ENCODE data around the gene DYNC1I1.

Gene DYNC1I1

GRCh38 chr7:95874541-95875265 lies 102.3 kb downstream of the DYNC1I1 start:
- no peak overlapping the region for H3K27ac ChIP-seq
- no peak for TF ChIP-seq CTCF (conservative IDR thresholded peaks at IDR 0.05)
- TF ChIP-seq ZFX (IDR thresholded peaks at IDR 0.05): no peak

DNA sequence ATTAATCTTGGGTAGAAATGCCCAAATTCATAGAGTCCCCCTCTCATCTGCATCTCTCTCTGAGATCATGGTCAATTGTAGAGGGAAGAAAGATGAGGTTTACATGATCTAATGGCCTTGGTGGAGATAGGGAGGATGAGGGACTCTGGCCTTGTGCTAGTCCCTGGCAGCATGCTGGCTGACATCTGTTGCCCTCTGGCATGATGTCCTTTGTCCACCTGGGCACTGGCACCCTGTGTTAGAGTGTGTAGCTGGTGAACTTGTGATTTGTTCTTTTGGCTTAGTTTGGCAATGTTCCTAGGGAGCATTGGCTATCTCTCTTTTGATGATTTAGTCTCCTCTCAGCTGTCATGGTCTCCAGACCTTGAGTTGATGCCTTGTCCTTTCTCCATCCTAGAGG lies 103.2 kb downstream of the DYNC1I1 start:
- TF ChIP-seq ZFX (IDR thresholded peaks at IDR 0.05): no peak
- H3K27ac ChIP-seq: no peak overlapping the region

DNA sequence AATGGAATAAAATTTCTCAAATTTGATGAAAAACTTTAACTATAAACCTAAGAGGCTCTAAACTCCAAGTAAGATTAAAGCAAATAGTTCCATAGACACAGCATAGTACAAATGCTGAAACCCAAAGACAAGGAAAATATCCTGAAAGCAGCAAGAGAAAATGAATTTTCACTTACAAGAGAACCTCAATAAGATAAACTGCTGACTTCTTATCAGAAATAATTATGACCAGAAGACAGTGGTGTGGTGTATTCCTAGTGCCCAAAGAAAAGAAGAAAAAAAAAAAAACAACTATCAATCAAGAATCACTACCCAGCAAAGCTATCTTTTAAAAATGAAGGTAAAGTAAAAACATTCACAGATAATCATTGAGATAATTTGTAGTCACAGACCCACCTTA lies 106.3 kb downstream of the DYNC1I1 start:
- no peak for TF ChIP-seq CTCF (conservative IDR thresholded peaks at IDR 0.05)
- TF ChIP-seq ZFX (IDR thresholded peaks at IDR 0.05): no peak
- H3K27ac ChIP-seq: no peak overlapping the region

GRCh38 chr7:95881597-95881996 lies 109.2 kb downstream of the DYNC1I1 start:
- no peak for TF ChIP-seq CTCF (conservative IDR thresholded peaks at IDR 0.05)
- TF ChIP-seq ZFX (IDR thresholded peaks at IDR 0.05): no peak
- H3K27ac ChIP-seq: no peak overlapping the region

DNA sequence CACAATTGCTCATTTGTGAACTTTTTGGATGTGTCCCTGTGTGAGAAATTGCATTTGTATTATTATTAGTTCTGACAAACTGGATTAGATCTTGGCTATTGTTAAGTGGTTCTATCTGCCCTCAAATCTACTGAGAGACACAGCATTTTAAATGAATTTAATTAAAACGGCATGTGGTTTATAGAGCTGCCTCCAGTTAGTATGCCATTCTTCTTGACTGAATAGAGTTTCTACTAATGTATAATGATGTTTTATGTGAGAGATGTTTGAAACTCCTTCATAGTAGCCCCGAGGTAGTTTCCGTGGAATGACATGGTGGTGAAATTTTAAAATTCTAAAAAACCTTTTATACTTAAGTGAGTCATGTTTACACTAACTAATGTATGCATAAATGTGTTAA lies 110.9 kb downstream of the DYNC1I1 start:
- H3K27ac ChIP-seq: no peak overlapping the region
- TF ChIP-seq CTCF (conservative IDR thresholded peaks at IDR 0.05): no peak
- no peak for TF ChIP-seq ZFX (IDR thresholded peaks at IDR 0.05)

DNA sequence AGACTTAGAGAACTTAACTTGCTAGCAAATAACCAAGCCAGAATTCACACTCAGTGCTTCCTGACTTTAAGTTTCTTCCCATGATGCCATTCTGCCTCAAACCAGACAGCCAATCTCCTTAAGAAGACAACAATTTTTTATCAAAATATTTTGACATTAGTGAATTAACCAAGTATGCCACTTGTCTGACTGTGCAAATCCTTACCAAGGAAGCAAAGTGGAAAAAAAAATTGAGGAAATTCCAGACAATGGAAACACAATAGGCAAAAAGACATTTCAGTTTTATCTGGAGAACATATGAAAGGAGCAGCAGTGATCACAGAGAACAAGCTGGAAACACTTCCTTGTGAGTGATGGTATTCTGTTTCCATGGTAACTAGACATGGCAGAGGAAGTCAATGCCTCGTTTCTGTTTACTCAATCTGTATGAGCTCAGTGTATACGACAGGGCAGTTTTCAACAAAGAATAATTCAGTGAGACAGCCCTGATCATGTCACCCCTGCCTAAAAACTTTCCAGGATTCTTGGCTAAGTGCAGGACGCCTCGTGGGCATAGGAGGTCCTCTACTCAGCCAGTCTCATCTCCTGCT lies 114.2 kb downstream of the DYNC1I1 start:
- no peak overlapping the region for H3K27ac ChIP-seq
- TF ChIP-seq CTCF (conservative IDR thresholded peaks at IDR 0.05): no peak
- TF ChIP-seq ZFX (IDR thresholded peaks at IDR 0.05): no peak

DNA sequence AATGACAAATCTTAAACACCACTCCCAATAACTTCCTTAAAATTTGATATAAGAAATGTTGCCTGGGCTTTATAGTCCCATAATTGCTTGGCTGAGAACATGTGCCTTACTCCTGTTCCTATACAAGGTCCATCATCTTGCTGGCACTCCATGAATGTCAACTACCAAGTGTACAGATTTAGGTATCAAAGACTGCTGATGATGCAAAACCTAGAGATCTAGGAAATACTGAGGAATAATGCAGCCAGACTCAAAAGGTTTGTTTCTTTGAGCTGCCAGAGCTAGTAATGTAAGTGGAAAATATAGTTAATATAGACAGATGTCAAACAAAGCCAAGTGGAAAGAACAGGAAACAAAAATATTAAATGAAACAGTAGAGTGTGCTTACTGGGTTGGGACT lies 121.1 kb downstream of the DYNC1I1 start:
- no peak overlapping the region for H3K27ac ChIP-seq
- TF ChIP-seq CTCF (conservative IDR thresholded peaks at IDR 0.05): no peak
- no peak for TF ChIP-seq ZFX (IDR thresholded peaks at IDR 0.05)
